ENCODE data around the gene MAGI1. TPM values are rescaled to one million over a fixed set of nuclear protein-coding genes. Genes with fewer than 3 reads are reported as not detected.

MAGI1 gene
- total RNA-seq, 1 experiment from 2014 or later = 38.6 TPM

DNA sequence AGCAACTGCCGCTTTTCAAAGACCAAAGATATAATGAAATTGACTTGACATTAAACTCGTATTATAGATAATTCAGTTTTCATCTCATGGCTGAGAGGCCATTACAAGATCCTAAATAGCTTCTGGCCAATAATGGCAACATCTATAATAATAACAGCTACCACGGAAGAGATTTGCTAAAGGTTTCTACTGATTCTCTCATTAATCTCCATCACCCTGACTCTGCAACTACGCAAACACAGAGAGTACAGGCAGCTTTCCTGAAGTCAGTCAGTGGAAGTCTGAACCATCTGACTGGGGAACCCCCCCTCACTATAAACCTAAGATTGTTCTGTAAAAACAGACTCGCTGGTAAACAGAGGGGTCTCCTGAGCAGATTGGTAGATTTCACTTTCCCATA lies 257.1 kb downstream of the MAGI1 start:
- H3K27ac ChIP-seq (ENCODE audit: low read depth, low read length) = no peak overlapping the region
- no peaks in the 10 kb centered on the region for H3K9me3 ChIP-seq (ENCODE audit: control insufficient read depth in 1 of 2, insufficient read depth in 1 of 2, low read depth in 1 of 2, low read length in 2 of 2)
- intact Hi-C loops (cut with micrococcal nuclease) = no loop called here
- H2AFZ ChIP-seq (ENCODE audit: low read depth, low read length, poor library complexity, severe bottlenecking) = no peak overlapping the region
- H3K27me3 ChIP-seq (ENCODE audit: insufficient read depth, low read length) = no peaks in the 10 kb centered on the region
- POLR2A ChIA-PET = no interaction called here
- H3K79me2 ChIP-seq (ENCODE audit: insufficient read depth, low read length) = no peaks in the 10 kb centered on the region
- no peaks in the 10 kb centered on the region for H4K20me1 ChIP-seq (ENCODE audit: insufficient read depth)
- H3K4me1 ChIP-seq (ENCODE audit: control insufficient read depth in 1 of 2, insufficient read depth in 2 of 2, low read length in 2 of 2) = peaks cover 0 to 3% of the 10 kb centered on the region in 2 experiments; a peak in 1 of 4 replicates
- no peak overlapping the region for H3K4me3 ChIP-seq (replicated peaks in 1 of 2; ENCODE audit: low read depth in 1 of 2, low read length in 2 of 2)
- DNase-seq (ENCODE audit: low read depth, low spot score) = no peak
- RAD21 ChIA-PET (ENCODE audit: low non-redundant PET in 1 of 2, low total read pairs in 2 of 2, uncharacterized antibody in 2 of 2, unreplicated experiment in 2 of 2) = no interaction called here
- TF ChIP-seq POLR2A (IDR thresholded peaks at IDR 0.05; ENCODE audit: borderline replicate concordance, extremely low read depth, insufficient read depth, insufficient read length) (no peak), YY1 (IDR thresholded peaks at IDR 0.05; ENCODE audit: extremely low read depth, insufficient replicate concordance, low read depth, low read length) (no peak), ZNF274 (IDR thresholded peaks at IDR 0.05; ENCODE audit: low read depth, low read length) (no peak), POLR2AphosphoS5 (IDR thresholded peaks at IDR 0.05; ENCODE audit: low read depth, low read length) (no peak), TCF7L2 (IDR thresholded peaks at IDR 0.05; ENCODE audit: borderline replicate concordance, extremely low read depth, insufficient read depth, insufficient read length) (no peak), EZH2phosphoT487 (IDR thresholded peaks at IDR 0.05; ENCODE audit: borderline replicate concordance) (no peak), CBX3 (IDR thresholded peaks at IDR 0.05; ENCODE audit: low read depth) (no peak), SP1 (IDR thresholded peaks at IDR 0.05; ENCODE audit: low read depth) (no peak), RAD21 (IDR thresholded peaks at IDR 0.05; ENCODE audit: low read depth) (no peak), EZH2 (IDR thresholded peaks at IDR 0.05) (no peak), CEBPB (IDR thresholded peaks at IDR 0.05; ENCODE audit: low read depth) (no peak), MAX (IDR thresholded peaks at IDR 0.05) (no peak), EGR1 (IDR thresholded peaks at IDR 0.05; ENCODE audit: low read depth) (no peak), JUND (IDR thresholded peaks at IDR 0.05) (no peak), ATF3 (IDR thresholded peaks at IDR 0.05) (no peak), ZFX (IDR thresholded peaks at IDR 0.05) (no peak), ELF1 (IDR thresholded peaks at IDR 0.05; ENCODE audit: borderline replicate concordance, low read depth) (no peak)
- no peaks in the 10 kb centered on the region; the same call in 1 of the 2 replicates for H3K9me2 ChIP-seq (ENCODE audit: insufficient read depth)
- ATAC-seq = no peak
- CTCF ChIA-PET = no interaction called here
- H3K36me3 ChIP-seq (ENCODE audit: control insufficient read depth in 1 of 2, insufficient read depth in 2 of 2, low read length in 2 of 2) = no peaks in the 10 kb centered on the region
- BruUV-seq (replicated peaks) = no TSS peak
- no peak overlapping the region for H3K9ac ChIP-seq (ENCODE audit: low read length)
- no peak overlapping the region for H3K4me2 ChIP-seq (ENCODE audit: low read length)
